Islet precursor cell (in vitro differentiated cells): ENCODE data around the gene MUC5AC.
"Not testable (repeated sequence)": the region's sequence is repeated elsewhere in the genome, so short reads cannot be mapped to it uniquely, and the experiment has no call there.

Experiments used
- DNase-seq: peaks from one replicate; pipeline ENCODE4 v3.0.0-alpha.2; 2018

Gene MUC5AC

DNA sequence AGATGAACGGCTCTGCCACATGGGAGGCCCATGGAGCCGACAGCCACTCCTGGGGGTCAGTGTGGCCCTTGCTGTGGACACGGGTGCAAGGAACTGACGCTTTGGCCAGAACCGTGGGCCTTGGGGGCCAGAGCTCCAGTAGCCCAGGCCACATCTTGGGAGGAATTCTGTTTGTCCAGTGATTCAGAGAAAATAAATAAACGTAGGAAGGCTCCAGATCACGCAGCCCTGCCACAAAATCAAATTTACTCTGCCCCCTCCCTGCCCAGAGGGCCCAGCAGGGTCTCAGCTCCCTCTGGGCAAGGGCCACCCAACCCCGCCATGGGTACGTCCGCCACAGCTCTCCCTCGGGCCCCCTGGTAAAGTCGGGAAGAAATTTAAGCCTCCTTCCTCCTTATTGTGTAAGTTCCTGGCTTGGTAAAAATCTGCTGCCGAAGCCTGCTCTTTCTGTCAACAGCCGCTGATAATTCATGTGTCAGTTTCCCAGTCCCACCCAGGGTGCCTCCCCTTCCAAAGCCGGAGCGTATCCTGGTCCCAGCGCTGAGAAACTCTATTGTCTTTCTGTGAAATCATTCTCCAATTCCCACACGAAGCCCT, 6.9 kb upstream of the MUC5AC start:
- no peak for DNase-seq

DNA sequence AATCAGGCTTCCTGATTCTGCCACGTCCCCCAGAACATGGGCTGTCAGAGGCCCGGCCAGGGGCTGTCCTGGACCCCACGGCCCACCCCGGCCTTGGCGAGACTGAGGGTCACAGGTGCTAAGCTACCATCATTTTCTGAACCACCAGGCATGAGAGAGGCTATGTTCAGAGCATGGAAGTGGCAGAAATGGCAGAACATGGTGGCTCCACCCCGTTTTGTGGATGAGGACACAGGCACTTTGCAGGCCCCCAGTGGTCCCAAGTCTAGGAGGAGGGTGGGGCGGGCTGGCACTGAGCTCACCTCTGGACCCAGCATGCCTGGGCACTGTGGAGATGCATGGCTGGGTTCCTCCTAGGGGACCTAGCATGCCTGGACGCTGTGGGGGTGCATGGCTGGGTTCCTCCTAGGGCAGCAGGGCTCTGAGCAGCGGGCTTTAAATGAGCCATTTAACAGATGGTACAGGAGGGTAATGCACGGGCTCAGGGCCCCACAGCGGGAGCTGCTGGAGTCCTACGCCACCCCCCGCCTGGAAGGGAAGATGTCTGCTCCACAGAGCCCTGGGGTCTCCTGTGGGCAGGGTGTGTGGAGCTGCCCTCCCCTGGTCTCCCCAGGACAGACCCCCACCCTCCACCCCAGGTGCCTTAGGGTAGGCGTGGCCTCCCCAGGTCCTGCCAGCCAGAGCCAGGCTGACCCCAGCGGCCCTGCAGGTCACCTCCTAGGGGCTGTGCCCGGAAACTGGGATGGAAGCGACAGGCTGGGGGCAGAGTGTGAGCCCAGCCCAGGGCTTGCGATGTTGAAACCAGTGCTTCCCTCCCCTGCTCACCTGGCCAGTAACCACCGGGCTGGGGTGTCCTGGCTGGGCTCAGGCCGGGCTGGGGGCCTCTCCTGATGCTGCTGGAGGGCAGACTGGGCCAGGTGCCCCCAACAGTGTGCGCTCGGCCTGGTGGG, 6.1 kb upstream of the MUC5AC start:
- peak; percentile 51 for DNase-seq

DNA sequence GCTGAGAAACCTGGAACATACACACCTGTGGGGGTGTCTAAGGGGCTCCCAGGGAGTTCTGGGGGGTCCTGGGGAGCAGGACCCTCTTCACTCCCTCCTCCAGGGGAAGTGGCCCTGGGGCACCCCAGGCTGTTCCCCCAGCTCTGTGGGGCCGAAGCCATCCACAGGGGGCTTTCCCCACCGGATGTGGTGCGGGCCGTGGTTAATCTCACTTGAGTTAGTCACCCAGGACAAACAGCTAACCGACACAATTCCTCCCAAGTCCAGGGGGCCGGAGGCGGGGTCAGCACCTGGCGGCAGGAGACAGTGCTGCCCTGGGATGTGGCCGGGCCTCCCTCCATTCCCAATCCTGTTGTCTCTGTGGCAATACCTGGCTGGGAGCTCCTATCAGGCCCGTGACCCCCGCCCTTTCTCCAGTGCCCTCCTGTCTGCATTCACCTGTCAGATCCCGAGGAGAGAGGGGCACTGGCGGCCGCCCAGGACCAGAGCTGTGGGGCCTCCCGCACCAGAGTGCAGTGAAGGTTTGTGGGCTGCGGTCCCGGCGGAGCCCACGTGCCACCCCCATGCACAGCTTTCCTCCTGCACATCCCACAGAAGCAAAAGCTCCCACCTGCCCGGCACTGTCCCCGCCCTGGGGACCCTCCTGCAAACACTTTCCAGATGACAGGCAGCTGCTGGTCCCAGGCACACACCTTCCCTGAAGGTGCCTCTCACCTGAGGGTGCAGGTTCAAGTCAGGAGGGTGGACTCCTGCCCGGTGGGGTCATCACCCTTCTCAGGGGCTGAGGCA, 5.2 kb upstream of the MUC5AC start:
- DNase-seq: peak; percentile 50

DNA sequence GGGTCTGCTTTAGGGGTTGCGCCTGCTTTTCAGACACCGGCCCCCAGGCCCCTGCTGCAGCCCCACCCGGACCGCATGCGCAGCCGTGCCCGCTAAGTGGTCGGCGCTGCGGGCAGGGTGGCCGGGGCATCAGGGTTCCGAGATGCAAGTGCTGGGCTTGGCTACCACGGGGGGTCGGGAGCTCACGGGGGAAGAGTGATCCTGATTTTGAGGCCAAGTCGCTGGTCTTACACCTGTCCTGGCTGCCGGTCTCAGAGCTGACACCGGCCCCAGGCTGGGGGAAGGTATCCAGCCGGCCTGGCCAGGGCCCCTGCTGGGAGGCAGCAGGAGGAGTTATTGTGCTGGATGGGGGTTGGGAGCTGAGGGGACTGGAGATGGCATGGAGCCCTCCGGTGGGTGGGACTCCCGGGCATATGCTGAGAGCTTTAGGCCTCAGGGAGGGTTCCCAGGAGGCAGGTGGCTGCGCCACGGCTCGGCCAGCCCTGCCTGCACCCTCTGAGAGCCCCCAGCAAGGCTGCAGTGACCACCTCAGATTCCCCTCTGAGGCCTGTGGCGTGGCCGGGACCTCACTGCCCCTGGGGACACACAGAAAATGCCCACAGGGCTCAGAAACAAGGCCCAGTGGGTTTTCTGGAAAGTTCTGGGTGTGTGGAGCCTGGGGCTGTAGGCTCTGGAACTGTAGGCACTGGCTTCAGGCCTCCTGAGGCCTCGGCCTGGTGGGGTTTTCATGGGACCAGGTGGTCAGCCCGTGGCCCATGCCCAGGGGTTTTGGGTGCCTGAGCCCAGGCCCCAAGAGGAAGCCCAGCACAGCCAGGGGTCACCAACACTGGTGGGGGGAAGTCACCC, 4.4 kb upstream of the MUC5AC start:
- DNase-seq: peak; percentile 54

DNA sequence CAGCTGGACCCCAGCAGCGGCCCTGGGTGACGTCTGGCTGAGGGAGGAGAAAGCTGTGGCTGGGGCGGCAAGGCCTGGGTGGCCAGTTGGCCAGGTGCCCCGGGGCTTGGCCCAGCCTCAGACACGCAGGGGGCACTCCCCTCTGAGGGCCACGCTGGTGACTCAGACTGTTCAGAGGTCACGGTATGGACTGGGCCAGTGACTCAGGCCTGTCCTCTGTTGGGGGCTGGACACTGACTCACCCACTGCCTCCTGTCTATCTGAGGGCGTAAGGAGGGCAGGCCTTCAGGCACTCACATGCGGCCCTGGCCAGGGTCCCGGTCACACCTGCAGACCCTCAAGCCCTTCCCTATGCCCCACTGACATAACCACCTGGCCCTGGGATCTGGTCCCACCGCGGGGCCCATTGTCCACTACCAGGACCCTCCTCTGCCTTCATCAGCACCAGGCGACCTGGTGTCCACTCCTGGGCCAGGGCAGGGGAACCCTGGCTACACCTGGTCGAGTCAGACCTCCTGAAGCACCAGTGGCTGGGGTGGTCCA, 3.7 kb upstream of the MUC5AC start:
- peak; percentile 93 for DNase-seq

DNA sequence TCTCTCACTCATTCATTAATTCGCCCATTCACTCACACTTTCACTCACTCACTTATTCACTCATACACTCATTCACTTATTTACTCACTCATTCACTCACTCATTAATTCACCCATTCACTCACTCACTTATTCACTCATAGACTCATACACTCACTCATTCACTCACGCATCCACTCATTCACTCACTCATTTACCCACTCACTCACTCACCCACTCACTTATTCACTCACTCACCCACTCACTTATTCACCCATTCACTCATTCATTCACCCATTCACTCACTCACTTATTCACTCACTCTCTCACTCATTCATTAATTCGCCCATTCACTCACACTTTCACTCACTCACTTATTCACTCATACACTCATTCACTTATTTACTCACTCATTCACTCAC, 3.1 kb upstream of the MUC5AC start:
- DNase-seq: not testable (repeated sequence)

DNA sequence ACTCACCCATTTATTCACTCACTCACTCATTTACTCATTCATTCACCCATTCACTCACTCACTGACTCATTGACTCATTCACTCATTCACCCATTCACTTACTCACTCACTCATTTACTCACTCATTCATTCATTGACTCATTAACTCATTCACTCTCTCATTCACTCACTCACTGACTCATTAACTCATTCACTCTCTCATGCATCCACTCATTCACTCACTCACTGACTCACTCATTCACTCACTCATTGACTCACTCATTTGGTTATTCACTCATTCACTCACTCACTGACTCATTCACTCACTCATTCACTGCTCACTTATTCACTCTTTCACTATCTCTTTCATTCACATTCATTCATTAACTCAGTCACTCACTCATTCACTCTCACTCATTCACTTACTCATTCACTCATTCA, 2.5 kb upstream of the MUC5AC start:
- no peak for DNase-seq

DNA sequence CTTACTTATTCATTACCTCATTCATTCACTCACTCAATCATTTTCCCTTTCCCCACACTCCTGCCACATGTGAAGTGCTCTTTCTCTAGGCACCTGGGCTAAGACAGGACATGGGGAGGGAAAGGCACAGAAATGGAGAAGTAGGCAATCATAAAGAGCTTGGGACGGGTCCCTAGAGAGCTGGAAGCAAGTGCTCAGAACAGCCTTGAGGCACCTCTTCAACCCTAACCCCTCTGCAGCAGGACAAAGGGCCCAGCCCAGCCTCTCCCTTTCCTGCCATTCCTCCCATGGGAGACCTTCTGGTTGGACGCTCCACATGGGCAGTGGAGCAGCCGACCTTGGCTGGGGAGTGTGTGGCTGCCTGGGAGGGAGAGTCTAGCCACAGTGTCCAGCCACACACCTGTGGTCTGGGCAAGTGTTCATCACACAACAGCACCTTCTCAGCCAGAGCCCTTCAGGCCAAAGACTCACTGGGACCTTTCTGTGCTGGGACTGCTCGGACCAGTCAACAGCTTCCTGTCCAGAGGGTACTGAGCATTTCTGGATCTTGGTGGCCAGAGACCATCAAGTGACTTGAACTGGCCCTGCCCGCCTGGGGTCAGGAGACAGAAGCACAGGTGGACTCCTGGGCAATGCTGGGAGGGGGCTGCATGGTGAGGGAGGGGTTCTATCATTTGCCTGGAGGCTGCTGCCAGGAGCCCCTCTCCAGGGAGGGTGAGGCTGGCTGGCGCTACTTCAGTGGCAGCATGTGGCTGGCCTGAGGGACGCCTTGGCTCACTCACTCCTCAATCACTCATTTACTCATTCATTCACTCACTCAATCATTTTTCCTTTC, 1.0 kb upstream of the MUC5AC start:
- DNase-seq: no peak

DNA sequence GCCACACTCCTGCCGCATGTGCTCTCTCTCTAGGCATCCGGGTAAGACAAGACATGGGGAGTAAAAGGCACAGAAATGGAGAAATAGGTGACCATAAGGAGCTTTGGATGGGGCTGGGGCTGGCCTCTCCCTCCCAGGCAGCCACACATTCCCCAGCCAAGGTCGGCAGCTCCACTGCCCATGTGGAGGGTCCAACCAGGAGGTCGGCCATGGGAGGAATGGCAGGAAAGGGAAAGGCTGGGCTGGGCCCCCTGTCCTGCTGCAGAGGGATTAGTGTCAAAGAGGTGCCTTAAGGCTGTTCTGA, 460 bp upstream of the MUC5AC start:
- DNase-seq: no peak

DNA sequence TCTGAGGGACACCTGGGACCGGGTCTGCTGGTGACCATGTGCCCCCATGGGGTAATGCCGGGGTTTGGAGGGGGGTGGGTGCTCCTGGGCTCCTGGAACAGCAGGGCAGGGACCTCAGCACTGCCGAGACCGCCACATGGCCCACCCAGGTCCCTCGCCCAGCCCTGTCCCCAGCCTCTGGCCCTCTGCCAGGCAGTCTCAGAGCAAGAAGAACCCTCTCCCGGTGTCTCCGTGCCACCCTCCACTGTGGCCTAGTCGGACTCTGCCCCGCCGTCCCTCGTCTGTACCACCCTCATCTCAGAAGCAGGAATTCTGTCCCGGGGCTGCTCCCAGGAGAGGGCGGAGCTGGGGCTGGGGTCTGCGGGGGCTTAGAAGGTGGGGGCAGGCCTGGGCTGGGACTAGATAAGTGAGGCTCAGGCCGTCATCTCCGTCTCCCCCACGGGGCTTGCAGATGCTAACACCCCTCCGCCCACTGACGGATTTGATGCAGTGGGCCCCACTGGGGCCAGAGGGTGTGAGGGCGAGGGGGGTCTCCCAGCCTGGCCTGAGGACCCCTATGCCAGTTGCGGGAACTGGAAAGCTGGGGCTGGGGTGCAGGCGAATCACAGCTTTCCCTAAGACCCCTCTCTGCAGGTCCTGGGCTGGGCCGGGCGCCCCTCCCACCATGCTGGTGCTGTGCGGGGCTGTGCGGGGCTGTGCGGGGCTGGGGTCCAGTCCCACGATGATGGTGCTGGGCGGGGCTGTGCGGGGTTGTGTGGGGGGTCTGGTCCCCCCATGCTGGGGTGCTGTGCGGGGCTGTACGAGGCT, 1.1 kb downstream of the MUC5AC start:
- no peak for DNase-seq

DNA sequence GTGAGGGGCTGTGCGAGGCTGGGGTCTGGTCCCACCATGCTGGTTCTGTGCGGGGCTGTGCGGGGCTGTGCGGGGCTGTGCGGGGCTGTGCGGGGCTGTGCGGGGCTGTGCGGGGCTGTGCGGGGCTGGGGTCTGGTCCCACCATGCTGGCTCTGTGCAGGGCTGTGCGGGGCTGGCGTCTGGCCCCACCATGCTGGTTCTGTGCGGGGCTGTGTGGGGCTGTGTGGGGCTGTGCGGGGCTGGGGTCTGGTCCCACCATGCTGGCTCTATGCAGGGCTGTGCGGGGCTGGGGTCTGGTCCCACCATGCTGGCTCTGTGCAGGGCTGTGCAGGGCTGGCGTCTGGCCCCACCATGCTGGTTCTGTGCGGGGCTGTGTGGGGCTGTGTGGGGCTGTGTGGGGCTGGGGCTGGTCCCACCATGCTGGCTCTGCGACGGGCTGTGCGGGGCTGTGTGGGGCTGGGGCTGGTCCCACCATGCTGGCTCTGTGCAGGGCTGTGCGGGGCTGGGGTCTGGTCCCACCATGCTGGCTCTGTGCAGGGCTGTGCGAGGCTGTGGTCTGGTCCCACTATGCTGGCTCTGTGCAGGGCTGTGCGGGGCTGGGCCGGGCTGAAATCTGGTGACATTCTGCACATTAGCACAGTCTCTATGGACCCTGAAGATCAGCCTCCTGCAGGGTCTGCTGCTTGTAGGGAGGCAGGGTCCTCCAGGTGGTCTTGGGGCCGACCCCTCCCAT, 1.9 kb downstream of the MUC5AC start:
- not testable (repeated sequence) for DNase-seq

DNA sequence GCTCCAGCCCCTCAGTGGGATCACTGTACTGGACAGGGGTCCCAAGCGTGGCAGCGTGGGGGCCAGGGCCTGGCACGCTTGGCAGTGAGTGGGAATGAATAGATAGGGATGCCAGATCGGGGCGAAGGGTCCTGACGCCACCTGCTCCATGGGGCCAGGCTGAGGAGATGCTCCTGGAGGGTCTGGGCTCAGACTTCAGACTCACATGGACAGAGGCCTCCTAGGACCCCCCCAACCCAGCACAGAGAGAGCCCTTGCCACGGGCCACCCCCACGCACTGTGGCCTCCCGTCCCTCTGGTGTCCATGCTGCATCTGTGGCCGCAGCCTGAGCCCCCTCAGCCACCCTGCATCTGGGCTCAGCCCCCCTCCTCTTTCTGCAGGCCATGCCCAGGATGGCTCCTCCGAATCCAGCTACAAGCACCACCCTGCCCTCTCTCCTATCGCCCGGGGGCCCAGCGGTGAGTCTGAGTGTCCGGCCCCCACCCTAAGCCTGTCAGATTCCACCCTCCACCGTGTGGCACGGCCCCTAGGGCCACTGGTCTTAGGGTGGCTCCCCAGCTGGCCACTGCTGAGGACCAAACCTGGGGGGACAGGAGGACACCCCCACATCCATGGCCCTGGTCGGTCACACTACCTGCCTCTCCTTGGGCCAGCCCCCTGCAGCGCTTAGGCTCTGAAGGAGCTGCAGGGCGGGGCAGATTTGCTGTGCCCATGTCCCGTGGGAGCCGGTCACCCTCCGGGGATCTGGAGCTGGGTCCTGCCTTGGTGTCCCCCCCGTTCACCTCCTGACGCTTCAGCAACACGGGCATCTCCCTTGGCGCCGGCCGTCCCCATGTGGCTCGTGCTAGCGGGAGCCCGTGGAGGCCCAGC, 2.7 kb downstream of the MUC5AC start:
- DNase-seq: no peak

DNA sequence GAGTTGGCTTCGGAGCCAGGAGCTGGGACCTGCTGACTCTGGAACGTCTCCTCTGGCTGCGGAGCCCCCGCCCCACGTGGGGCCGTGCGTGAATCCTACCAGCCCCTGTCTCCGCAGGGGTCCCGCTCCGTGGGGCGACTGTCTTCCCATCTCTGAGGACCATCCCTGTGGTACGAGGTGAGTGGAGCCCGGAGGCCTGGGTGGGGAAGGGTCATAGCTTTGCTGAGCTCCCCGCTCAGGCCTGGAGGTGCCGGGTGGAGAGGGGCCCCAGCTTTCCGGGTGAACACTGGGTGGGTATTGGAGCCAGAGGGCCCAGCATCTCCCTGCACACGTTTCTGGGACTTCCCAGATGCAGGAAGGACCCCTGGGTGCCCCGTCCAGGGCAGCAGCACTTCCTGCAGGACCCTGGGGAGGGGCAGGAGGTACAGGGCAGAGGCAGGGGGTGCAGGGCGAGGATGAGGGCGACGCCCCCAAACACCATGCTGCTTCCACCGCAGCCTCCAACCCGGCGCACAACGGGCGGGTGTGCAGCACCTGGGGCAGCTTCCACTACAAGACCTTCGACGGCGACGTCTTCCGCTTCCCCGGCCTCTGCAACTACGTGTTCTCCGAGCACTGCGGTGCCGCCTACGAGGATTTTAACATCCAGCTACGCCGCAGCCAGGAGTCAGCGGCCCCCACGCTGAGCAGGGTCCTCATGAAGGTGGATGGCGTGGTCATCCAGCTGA, 3.8 kb downstream of the MUC5AC start:
- peak; percentile 51 for DNase-seq

DNA sequence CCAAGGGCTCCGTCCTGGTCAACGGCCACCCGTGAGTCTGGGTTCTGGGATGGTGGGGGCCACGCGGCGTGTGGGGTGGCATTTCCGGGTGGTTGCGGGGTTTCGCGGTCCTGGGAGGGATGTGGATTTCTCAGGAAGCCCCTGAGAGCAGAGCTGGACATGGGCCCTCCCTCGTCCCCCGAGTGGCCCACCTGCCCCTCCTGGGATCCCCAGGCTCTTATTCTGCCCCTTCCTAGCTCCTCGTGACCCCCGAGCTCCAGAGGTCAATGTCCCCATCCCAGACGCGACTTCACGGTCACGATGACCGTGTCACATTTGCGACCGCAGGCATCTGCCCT, 4.4 kb downstream of the MUC5AC start:
- DNase-seq: no peak

DNA sequence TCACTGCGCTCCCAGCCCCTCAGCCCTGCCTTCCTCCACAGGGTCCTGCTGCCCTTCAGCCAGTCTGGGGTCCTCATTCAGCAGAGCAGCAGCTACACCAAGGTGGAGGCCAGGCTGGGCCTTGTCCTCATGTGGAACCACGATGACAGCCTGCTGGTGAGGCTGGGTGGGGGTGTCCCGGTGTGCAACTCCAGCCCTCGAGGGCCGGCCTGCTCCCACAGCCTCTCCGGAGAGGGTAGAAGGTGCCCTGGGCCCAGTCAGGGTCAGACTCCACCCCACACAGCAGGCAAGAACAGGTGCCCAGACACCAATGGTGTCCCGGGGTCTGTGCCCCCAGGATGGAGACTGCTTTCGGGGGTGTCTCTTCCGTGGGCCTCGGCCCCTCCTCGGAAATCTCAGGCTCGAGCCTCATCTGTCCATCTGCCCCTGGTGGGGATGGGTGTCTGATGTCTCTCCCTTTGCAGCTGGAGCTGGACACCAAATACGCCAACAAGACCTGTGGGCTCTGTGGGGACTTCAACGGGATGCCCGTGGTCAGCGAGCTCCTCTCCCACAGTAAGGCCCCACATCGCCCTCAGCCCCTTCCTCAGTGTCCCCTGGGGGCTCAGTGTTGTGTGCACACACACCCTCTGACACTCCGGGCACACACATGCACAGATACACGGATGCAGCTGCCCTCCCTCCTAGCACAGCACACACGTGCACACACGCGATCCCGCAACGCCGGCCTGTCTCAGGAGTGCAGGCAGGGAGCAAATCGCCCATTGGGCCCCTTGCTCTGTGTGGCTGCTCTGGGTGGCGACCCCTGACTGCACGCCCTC, 4.9 kb downstream of the MUC5AC start:
- peak; percentile 51 for DNase-seq

DNA sequence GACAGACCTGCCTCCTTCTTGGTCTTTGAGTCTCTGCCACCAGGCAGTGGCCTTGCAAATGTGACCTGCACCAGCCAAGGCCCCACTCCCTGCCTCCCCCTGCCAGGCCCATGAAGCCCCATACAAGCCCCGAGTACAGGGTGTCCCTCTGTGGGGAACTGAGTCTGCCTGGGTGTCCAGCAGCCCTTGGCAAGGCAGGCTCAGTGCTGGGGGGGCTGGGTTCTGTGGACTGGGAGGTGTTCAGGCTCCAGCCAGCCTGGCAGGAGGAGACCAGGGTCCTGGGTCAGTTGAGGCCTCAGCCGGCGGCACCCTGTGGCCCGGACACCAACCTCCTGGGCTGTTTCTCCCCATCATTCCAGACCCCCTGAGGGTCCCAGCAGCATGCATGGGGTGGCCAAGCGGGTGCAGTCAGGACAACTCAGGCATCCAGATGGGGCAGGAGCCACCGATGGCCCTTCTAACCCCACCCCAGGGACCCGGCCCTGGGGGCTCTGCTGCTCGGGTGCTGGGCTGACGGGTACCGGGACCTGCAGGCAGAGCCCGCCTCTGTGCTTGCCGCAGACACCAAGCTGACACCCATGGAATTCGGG, 5.7 kb downstream of the MUC5AC start:
- DNase-seq: peak; percentile 52
